Nucleus accumbens (tissue), 56 donors: ENCODE data around the gene FAM131A.

Source experiments
- DNase-seq, 56 donors: peaks; one replicate each; lab custom pipeline; 2025; lab: John Stamatoyannopoulos, UW

The FAM131A gene

DNA sequence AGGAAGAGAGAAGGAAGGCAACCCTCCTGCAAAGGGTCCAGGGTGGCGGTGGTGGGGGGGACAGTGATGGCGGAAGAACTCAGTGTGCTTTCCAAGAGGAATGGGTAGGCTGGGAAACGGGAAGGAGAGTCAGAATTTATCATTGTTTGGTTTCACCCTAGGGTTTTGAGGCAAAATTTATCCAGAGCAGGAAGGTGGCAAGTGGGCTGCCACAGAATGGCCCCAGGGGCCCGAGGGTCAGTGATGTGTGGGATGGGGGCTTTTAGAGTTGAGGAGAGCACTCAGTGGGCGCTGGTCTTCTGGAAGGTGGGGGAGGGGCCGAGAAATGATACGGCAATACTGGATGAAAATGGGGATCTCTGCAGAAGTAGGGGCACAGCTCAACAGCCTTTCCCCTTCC is 581 bp downstream of the FAM131A start:
- DNase-seq, result peak in 1 of 56 donors; percentile 38

DNA sequence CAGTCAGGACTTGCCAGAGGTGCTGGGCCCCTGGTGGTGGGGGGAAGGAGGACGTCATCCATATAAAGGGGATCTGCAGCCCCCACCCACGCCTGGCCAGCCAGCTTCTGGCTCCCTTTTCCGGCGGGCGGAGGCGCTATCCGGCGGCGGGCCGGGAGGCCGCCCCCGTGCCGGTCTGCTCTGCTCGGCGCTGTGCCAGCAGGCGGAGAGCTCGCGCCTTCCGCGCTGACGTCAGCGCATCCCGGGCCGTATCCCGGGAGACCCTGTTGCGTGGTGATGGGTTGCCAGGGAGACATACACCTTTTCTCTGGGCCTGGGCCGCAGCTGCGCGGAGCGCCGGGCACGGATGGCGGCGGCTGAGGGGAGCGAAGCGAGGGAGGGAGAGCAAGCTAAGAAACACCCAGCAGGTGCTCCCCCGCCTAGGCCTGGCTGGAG is 1.1 kb downstream of the FAM131A start:
- DNase-seq, result peak in 55 of 56 donors; percentile 26 to 94 (median 79)

DNA sequence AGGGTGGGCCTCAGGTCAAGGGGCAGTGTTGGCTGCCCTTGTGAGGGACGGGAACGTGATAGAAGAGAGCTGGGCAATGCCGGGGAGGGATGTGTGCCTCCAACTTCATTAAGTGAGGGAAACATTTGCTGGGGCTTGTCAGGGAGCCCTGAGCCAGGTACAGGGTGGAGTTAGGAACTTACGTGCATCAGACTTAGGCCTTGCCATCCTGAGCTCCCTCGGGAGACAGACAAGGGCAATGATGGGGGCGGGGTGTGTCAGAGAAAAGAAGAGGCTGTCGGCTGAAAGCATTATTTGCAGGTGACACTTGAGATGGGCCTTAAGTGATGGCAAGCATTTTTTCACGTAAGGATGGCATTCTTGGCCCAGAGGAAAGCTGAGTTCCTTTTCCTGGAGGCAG is 1.6 kb downstream of the FAM131A start:
- peak in 4 of 56 donors; percentile 29 to 56 (median 44) for DNase-seq

DNA sequence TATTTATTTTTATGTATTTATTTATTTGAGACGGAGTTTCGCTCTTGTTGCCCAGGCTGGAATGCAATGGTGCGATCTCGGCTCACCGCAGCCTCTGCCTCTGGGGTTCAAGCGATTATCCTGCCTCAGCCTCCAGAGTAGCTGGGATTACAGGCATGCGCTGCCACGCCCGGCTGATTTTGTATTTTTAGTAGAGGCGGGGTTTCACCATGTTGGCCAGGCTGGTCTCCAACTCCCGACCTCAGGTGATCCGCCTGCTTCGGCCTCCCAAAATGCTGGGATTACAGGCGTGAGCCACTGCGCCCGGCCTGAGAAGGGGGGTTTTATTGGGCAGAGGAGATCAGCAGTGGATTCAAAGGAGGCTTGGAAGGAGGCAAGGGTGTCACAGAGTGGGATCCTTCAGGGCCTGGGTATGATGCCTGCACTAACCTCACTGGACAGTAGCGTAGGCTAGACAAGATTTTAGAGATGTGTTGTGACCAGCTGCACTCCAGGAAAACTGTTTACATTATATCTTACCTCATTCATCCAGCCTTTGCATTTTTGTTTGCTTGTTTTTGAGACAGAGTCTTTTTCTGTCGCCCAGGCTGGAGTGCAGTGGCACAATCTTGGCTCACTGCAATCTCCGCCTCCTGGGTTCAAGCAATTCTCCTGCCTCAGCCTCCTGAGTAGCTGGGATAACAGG is 2.2 kb downstream of the FAM131A start:
- peak in 6 of 56 donors; percentile 17 to 56 (median 28) for DNase-seq

DNA sequence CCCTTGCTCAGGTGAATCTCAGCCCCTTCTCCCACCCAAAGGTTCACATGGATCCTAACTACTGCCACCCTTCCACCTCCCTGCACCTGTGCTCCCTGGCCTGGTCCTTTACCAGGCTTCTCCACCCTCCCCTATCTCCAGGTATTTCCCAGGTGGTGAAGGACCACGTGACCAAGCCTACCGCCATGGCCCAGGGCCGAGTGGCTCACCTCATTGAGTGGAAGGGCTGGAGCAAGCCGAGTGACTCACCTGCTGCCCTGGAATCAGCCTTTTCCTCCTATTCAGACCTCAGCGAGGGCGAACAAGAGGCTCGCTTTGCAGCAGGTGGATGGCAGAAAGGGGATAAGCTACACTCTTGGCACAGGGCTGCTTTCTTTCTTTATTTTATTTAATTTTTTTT is 4.5 kb downstream of the FAM131A start:
- no peak for DNase-seq

DNA sequence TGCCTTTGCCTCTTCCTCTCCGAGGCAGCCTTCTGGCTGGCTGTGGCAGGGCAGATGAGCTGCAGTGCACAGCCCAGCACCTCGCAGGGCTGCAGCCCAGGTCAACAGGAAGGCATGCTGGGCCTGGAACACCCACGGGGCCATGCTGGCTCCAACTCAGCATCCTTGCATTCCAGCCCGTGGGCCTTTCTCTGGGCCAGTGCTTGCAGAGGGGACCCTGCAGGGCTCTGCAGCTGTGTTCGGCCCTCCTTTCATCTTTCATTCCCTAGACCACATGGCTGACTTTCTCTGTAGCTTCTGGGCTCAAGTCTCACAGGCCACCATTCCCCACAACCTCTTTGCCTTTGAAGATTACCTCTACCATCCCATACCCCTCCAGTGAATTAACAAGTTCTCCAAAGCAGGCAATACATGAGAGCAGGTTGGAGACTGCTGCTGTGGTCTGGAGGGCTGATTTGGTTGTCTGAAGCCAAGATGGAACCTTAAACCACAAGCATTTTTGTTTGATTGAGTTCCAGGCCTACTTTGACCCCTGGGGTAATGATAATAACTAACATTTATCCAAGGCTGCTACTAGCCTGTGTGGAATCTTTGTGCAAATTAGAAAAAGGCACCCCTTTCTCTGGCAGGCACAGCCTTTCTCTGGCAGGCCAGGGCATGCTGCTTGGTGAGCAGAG is 5.9 kb downstream of the FAM131A start:
- DNase-seq, result no peak

DNA sequence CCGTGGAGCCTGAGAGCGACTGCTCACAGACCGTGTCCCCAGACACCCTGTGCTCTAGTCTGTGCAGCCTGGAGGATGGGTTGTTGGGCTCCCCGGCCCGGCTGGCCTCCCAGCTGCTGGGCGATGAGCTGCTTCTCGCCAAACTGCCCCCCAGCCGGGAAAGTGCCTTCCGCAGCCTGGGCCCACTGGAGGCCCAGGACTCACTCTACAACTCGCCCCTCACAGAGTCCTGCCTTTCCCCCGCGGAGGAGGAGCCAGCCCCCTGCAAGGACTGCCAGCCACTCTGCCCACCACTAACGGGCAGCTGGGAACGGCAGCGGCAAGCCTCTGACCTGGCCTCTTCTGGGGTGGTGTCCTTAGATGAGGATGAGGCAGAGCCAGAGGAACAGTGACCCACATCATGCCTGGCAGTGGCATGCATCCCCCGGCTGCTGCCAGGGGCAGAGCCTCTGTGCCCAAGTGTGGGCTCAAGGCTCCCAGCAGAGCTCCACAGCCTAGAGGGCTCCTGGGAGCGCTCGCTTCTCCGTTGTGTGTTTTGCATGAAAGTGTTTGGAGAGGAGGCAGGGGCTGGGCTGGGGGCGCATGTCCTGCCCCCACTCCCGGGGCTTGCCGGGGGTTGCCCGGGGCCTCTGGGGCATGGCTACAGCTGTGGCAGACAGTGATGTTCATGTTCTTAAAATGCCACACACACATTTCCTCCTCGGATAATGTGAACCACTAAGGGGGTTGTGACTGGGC is 7.3 kb downstream of the FAM131A start:
- peak in 4 of 56 donors; percentile 16 to 36 (median 32) for DNase-seq

DNA sequence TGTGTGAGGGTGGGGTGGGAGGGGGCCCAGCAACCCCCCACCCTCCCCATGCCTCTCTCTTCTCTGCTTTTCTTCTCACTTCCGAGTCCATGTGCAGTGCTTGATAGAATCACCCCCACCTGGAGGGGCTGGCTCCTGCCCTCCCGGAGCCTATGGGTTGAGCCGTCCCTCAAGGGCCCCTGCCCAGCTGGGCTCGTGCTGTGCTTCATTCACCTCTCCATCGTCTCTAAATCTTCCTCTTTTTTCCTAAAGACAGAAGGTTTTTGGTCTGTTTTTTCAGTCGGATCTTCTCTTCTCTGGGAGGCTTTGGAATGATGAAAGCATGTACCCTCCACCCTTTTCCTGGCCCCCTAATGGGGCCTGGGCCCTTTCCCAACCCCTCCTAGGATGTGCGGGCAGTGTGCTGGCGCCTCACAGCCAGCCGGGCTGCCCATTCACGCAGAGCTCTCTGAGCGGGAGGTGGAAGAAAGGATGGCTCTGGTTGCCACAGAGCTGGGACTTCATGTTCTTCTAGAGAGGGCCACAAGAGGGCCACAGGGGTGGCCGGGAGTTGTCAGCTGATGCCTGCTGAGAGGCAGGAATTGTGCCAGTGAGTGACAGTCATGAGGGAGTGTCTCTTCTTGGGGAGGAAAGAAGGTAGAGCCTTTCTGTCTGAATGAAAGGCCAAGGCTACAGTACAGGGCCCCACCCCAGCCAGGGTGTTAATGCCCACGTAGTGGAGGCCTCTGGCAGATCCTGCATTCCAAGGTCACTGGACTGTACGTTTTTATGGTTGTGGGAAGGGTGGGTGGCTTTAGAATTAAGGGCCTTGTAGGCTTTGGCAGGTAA is 8.1 kb downstream of the FAM131A start:
- peak in 55 of 56 donors; percentile 25 to 92 (median 80) for DNase-seq

DNA sequence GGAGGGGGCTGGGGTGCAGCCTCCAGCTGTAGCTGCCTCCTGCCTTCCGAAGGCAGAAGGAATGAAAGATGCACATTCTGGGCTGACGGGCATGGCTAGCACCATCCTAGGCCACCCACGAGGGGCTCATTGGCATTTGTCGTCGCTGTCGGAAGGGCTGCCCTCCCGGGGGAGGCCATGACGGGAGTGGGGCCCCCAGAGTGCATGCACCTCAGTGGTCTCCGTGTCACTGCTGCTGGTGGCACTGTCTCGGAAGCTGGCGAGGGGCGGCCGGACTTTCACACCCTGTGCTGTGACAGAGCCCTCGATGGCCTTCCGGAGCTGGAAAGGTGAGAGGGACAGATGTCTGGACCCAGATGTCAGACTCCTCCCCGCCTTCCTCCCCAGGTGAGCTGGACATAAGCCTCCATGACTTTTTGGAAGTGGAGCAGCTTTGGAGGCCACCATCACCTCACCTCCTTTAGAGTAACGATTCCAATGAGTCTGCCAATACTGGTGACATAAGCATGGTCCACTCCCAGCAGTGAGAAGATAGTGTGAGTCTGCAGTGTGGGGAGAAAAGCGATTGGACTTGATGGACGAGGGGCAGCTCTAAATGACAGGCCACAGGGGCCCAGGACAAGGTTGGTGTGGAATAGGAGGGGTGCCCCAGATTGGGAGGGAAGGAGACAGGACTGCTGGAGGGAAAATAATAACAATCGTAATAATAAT is 9.2 kb downstream of the FAM131A start:
- DNase-seq, result peak in 1 of 56 donors; percentile 7

DNA sequence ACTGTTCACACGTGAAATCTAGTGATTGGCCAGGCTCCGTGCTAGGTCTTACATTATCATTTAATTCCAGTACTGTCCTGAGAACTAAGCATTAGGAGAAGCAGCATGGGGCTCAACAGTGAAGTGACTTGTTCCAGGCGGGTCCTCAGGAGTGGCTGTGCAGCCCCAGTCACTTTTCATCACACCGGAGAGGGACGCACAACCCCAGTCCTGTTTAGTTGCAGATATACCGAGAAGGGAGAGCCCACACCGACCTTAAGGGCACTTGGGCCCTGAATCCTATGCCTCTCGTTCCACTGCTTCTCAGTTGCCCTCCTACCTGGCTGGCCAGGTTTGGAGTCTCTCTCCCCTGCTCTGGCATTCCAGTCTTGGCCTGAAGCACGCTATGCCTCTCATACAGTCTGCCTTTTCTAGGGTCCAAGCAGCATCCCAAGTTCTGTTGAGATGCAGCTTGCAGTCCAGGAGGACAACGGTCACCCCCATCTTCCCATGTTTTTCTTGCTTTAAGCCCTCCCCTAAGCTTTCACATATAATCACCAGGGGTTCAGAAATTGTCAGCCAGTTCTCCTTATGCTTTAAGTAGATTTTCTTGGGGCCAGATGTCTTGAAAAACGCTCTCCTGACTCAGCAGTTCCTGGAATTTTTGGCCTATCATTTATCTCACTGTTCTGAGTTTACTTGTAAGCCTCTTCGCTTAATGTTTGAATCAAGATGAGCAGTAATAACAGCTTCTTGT is 10.1 kb downstream of the FAM131A start:
- DNase-seq, result no peak

DNA sequence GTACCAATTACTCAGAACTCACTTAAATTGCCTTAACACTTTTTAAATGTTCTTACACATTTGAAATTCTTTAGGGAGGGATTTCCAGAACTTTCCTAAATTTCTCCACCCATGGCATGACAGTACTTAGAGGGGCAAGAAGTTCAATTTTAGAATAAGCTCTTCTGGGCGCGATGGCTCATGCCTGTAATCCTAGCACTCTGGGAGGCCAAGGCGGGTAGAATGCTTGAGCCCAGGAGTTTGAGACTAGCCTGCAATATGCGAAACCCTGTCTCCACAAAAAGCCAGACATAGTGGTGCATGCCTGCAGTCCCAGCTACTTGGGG is 10.6 kb downstream of the FAM131A start:
- DNase-seq, result no peak

DNA sequence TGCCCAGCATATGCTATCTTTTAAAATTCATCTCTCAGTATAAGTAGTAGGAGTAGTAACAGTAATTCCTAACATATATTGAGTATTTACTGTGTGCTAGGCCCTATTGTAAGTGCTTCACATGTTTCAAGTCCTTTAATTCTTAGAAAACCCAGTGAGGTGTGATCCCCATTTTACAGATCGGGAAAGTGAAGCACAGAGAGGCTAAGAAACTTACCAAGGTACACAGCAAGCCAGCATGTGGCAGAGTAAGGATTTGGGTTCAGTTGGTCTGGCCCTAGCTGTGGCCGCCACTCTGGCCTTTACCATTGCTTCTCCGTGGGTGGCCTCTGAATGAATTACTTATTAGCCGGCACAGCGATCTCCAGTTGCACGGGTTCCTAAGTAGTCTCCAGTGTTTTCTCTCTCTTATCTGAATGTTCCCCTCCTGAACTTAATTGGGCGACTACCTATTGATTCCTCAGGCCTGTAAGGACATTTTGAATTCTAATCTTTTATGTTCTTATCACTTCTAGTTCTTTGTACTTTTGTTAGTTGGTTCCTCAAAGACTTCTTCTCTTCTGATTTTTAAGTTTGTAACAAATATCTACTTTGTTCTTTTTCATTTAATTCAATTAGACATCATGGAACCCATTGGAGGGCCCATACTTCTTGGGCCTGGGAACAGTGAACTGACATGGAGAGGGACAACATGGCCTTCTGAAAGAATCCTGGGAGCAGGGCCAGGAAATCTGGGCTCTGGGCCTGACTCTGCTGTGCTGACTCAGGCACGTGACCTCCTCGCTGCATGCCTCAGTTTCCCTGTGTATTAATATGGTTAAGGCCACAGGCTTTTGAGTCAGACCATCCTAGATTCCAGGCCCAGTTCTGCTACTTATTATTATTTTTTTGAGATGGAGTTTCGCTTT is 12.4 kb downstream of the FAM131A start:
- peak in 10 of 56 donors; percentile 5 to 47 (median 21) for DNase-seq

DNA sequence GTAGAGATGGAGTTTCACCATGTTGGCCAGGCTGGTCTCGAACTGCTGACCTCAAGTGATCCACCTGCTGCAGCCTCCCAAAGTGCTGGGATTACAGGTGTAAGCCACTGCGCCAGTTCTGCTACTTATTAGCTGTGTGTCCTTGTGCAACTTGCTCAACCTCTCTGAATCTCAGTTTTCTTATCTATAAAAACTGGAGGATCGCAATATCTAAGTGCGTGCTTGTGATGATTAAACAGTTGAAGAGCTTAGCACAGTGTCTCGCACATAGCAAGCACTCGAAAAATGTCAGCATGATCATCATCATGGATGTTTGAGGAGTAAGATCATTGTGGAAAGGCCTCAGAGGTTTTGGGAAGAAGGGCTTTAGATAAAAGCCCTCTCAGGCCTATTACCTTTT is 13.2 kb downstream of the FAM131A start:
- no peak for DNase-seq

DNA sequence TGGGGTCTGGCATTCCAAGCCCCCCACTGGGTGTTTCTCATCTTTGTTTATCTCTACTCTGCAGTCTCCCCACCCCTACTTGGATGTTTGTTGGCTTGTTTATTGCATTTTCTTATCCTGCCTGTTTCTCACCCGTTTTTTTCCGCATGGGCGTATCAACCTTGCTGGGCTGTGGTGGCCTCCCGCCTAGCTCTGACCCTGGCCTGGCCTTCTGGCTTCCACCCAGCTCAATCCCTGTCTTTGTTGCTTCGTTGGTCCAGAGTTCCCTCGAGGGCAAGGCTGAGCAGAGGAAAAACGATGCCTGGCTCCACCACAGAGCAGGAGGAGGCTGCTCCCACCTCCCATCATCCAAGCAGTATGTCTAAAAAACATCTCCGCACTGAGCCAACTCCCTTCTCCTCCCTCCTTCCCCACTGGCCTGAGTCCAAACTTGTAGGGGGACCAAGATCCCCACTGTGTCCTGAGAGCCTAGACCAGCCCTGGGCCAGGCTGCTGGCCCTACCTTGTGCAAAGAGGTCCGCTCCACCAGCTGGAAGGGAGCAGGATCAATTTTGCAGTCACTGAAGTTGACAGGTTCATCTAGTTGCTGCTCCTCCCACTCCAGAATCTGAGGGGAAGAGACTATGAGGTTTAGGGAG is 14.2 kb downstream of the FAM131A start:
- no peak for DNase-seq

DNA sequence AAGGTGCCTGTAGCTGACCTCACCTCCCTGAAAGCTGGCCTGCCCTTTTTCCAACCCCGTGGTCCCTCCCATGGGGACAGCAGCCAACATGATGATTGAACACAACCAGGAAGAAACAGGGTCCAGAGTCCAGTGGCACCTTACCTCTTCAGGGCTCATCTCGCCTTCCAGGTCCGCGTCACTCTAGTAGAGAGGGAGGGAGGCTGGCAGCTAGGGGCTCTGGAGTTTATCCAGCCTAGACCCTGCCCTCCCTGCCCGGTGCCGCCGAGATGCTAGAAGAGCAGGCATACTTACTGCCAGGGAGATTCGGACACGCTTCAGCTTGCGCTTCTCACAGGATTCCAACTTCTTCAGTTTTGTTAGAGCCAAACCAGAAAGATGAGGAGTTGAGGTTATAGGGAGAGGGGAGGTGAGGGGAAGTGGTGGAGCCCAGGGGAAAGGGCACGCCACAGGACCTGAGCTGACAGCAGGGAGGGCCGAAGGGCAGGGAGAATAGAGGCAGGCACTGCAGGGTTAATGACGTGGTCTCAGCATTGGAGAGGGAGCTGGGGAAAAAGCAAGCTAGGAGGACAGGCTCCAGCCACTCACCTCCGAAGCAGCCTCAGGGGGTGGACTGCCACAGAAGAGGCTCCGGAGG is 14.9 kb downstream of the FAM131A start:
- DNase-seq, result no peak

DNA sequence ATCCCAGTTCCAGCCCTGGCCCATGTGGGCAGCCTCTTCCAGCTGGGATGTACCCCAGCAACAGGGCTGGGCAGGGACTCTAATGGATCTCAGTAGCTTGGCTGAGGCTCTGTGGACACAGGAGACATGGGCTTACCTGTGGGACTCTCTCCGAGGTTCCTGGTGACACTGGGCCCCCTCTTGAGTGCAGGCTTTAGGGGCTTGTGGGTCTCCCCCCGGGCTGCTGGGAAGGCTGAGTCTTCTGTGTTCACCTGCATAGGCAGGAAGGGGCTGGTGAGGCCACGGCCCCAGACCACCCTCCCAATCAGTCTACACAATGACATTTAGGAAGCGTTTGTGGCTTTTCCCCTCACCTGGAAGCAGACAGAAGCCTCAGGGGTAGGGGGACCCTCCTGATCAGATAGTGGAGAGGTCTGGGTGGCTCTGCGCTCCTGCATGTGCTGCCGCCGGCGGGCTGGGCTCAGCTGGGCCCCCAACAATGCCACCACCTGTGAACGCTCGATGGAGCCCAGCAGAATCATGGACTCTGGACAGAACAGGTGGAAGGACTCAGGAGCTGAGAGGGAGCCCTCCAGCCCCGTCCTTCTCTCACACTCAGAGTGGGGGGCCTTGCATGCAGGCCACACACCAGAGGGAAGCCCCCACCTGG is 15.6 kb downstream of the FAM131A start:
- no peak for DNase-seq

DNA sequence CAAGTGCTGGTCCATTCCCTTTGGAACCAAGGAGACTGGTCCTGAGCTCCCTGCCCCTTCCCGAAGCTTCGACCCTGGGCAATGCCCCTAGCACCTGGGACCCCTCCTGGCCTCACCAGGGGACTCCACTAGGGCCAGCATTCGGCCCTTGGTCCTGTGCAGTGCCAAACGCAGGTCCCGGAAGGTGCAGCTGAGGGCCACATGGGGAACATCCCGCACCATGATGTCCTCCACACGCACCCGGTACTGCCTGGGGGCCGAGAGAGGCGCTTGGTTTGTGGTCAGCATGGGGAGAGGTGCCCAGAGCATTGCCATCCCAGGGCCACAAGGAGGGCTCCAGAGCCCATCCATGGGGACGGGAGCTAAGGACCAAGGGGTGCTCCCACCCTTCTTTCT is 16.1 kb downstream of the FAM131A start:
- DNase-seq, result no peak
